Heart left ventricle (tissue), 13 donors: ENCODE data around the gene PPIB.

Source experiments
- POLR2A ChIP-seq, 2 donors: fragments of 450-650 bp; IDR thresholded peaks; one replicate each; pipeline ENCODE4 v1.6.1; 2017; ENCODE audit warnings: antibody characterized with exemption in 2 of 2, mild to moderate bottlenecking in 2 of 2, moderate library complexity in 2 of 2
- TF ChIP-seq, protein P1 (sequence below), 12 donors: fragments of 200-600 bp; sonication (generic) in 4 of 12; IDR thresholded peaks; one replicate each; pipeline versions ENCODE4 v1.5.0 to v1.8.0; 2018 to 2022; ENCODE audit warnings: antibody characterized with exemption in 12 of 12, mild to moderate bottlenecking in 5 of 12
- donor health status: ischemic (EF 13 %, LVEDD 7.1; RV severe dilation, severe dysfunction).
- donor health status: DM: no; HTN: yes; CAD: no.
- donor health status: DM: no; HTN: no; CAD: no.
- donor health status: ischemic (EF 25% LVEDD 6.9; RV normal size, moderate dysfunction).
- donor health status: ischemic (EF 25% LVEDD 5.7; RV mildly dilated, moderate dysfunction).
- donor health status: ischemic (EF 35%, LVEDD 5.7; RV mildly dilated, moderate dysfunction).
- donor health status: nonischemic (EF 11% LVEDD 7.7; RV severe dilation, severe dysfunction).
- donor health status: DM: yes; HTN: yes; CAD: no.
- donor health status: PGD.
- donor health status: ischemic (EF 29% LVEDD 5.4; RV normal size, mild dysfunction).
- donor health status: nonischemic (EF 23%, LVEDD 6.1; RV moderate dilation, normal function).

DNA sequence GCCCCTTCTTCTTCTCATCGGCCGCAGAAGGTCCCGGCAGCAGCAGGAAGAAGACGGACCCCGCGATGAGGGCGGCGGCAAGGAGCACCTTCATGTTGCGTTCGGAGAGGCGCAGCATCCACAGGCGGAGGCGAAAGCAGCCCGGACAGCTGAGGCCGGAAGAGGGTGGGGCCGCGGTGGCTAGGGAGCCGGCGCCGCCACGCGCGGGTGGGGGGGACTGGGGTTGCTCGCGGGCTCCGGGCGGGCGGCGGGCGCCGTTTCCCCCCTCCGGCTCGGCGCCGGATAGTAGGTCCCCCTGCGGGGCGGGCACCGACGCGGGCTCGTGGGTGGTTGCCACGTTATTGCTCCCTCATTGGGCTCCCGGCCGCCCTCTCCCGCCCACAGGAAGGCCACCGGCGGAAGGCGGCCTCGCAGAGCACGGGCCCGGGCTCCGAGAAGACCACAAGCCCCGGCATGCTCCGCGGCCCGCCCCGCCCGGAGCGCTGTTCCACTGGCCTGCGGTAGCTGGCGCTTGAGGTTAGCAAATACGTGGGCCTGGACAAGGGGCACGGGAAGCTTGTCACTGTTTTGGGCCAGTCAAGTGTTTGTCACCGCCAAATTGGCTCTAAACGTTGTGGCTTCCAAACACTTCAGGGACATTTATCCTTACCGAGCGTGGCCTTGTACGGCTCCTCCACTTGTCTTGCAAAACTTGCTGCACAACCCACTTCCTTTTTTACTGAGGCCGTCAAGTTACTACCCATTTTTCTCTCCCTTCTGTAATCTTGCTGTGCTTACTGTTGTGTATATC is at the start of gene PPIB:
- TF ChIP-seq, protein P1, sequence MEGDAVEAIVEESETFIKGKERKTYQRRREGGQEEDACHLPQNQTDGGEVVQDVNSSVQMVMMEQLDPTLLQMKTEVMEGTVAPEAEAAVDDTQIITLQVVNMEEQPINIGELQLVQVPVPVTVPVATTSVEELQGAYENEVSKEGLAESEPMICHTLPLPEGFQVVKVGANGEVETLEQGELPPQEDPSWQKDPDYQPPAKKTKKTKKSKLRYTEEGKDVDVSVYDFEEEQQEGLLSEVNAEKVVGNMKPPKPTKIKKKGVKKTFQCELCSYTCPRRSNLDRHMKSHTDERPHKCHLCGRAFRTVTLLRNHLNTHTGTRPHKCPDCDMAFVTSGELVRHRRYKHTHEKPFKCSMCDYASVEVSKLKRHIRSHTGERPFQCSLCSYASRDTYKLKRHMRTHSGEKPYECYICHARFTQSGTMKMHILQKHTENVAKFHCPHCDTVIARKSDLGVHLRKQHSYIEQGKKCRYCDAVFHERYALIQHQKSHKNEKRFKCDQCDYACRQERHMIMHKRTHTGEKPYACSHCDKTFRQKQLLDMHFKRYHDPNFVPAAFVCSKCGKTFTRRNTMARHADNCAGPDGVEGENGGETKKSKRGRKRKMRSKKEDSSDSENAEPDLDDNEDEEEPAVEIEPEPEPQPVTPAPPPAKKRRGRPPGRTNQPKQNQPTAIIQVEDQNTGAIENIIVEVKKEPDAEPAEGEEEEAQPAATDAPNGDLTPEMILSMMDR (IDR thresholded peaks at IDR 0.05), result peak in 11 of 12 donors; percentile 20 to 76 (median 43)
- peak; percentile 41 to 72 for TF ChIP-seq POLR2A (IDR thresholded peaks at IDR 0.05)
